ENCODE measurements around the gene PLEKHA5. TPM values are rescaled to one million over a fixed set of nuclear protein-coding genes. Genes with fewer than 3 reads are reported as not detected.

Gene PLEKHA5
- total RNA-seq, 2 donors from 2014 or later, result 53.2 to 59.4 TPM

- Histone ChIP-seq H3K9me3 (no peaks in the 10 kb centered on the region), H3K27me3 (no peaks in the 10 kb centered on the region), H3K4me1 (no peaks in the 10 kb centered on the region), H3K4me3 (no peak overlapping the region), H3K27ac (peak overlapping the region in 1 of 2 donors; percentile 60), H3K36me3 (no peaks in the 10 kb centered on the region)
- no peak for DNase-seq (ENCODE audit: low spot score)
- TF ChIP-seq CTCF (IDR thresholded peaks at IDR 0.05), result no peak
Measured at GRCh38 chr12:19203539-19204506, 74.3 kb downstream of the PLEKHA5 start.

- no peak for DNase-seq (ENCODE audit: low spot score)
- no peak overlapping the region for H3K27ac ChIP-seq
- H3K9me3 ChIP-seq, result no peaks in the 10 kb centered on the region
- no peak for TF ChIP-seq CTCF (IDR thresholded peaks at IDR 0.05)
- H3K4me3 ChIP-seq, result no peak overlapping the region
- no peaks in the 10 kb centered on the region for H3K36me3 ChIP-seq
- no peaks in the 10 kb centered on the region for H3K27me3 ChIP-seq
- H3K4me1 ChIP-seq, result no peaks in the 10 kb centered on the region
Measured at GRCh38 chr12:19205120-19205519, 75.6 kb downstream of the PLEKHA5 start.

- no peaks in the 10 kb centered on the region for H3K9me3 ChIP-seq
- peak overlapping the region in 1 of 2 donors; percentile 18 for H3K27ac ChIP-seq
- no peak overlapping the region for H3K4me3 ChIP-seq
- peaks cover 0 to 1% of the 10 kb centered on the region in 2 donors for H3K4me1 ChIP-seq
- TF ChIP-seq CTCF (IDR thresholded peaks at IDR 0.05), result no peak
- no peaks in the 10 kb centered on the region for H3K27me3 ChIP-seq
- no peak for DNase-seq (ENCODE audit: low spot score)
- H3K36me3 ChIP-seq, result no peaks in the 10 kb centered on the region
Measured at GRCh38 chr12:19206493-19207077, 77.1 kb downstream of the PLEKHA5 start.

GRCh38 chr12:19208456-19208855 lies 78.9 kb downstream of the PLEKHA5 start:
- TF ChIP-seq CTCF (IDR thresholded peaks at IDR 0.05), result no peak
- H3K4me3 ChIP-seq, result no peak overlapping the region
- DNase-seq (ENCODE audit: low spot score), result no peak
- no peaks in the 10 kb centered on the region for H3K36me3 ChIP-seq
- H3K9me3 ChIP-seq, result no peaks in the 10 kb centered on the region
- no peak overlapping the region for H3K27ac ChIP-seq
- no peaks in the 10 kb centered on the region for H3K27me3 ChIP-seq
- H3K4me1 ChIP-seq, result peaks cover 0 to 10% of the 10 kb centered on the region in 2 donors

GRCh38 chr12:19209661-19210060 lies 80.1 kb downstream of the PLEKHA5 start:
- Histone ChIP-seq H3K9me3 (no peaks in the 10 kb centered on the region), H3K27me3 (no peaks in the 10 kb centered on the region), H3K4me1 (peaks cover 0 to 11% of the 10 kb centered on the region in 2 donors), H3K27ac (no peak overlapping the region), H3K36me3 (no peaks in the 10 kb centered on the region), H3K4me3 (no peak overlapping the region)
- no peak for TF ChIP-seq CTCF (IDR thresholded peaks at IDR 0.05)
- no peak for DNase-seq (ENCODE audit: low spot score)

Measured in right atrium auricular region (tissue), 2 donors.